Measurements from ENCODE around the gene TM4SF4. TPM values are rescaled to one million over a fixed set of nuclear protein-coding genes. Genes with fewer than 3 reads are reported as not detected.

The TM4SF4 gene
- total RNA-seq, 1 donor from 2014 or later: 0.67 TPM

DNA sequence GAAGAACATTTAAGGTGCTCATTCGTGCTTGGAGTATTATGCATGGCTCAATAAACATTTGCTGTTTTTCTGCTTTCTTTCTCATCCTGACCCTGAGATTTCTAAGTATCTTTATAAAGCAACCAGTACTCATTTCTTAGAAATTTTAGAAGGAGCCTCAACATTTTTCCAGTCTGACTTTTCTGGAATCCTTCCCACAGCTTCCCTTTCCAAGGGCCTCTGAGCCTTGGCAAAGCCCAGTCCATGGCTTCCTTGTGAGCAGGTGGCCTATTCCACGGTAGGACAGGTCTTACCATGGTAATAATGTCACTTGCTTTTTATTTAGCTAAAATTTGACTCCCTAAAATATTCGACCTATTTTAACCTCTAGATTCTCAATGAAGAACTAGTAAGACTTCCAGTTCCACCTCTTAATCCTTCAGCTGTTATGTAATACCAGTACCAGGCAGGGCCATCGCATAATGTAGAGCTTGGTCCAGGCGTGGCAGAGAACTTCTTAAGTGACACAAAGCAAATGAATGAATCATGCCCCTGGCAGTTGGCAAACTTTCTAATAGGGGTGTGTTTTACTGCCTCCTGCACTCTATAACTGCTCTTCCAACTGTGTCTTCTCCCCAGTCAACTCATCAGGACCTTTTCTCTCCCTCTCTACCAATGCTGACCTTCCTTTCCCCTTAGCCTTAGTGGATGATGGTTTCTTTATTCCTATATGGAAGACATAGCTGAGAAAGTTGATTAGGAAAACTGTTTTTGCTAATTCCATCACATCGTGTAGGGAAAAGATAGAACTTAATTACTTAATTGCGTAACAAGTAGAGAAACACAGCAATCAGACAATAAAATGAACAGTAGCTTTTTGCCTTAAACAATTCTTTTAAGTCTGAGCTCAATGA is 894 bp upstream of the TM4SF4 start:
- Mint-ChIP-seq H3K4me1 (ENCODE audit: unreplicated experiment) (peaks cover 51% of the 10 kb centered on the region), H3K27ac (ENCODE audit: unreplicated experiment) (no peak overlapping the region), H3K9me3 (ENCODE audit: unreplicated experiment) (no peaks in the 10 kb centered on the region), H3K36me3 (ENCODE audit: low read depth, unreplicated experiment) (no peaks in the 10 kb centered on the region), H3K27me3 (ENCODE audit: unreplicated experiment) (peaks cover 2% of the 10 kb centered on the region), H3K4me3 (ENCODE audit: unreplicated experiment) (no peak overlapping the region)
- TF ChIP-seq, protein P1, sequence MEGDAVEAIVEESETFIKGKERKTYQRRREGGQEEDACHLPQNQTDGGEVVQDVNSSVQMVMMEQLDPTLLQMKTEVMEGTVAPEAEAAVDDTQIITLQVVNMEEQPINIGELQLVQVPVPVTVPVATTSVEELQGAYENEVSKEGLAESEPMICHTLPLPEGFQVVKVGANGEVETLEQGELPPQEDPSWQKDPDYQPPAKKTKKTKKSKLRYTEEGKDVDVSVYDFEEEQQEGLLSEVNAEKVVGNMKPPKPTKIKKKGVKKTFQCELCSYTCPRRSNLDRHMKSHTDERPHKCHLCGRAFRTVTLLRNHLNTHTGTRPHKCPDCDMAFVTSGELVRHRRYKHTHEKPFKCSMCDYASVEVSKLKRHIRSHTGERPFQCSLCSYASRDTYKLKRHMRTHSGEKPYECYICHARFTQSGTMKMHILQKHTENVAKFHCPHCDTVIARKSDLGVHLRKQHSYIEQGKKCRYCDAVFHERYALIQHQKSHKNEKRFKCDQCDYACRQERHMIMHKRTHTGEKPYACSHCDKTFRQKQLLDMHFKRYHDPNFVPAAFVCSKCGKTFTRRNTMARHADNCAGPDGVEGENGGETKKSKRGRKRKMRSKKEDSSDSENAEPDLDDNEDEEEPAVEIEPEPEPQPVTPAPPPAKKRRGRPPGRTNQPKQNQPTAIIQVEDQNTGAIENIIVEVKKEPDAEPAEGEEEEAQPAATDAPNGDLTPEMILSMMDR (IDR thresholded peaks at IDR 0.05; ENCODE audit: unreplicated experiment): no peak
- no peak for DNase-seq (ENCODE audit: low spot score)

DNA sequence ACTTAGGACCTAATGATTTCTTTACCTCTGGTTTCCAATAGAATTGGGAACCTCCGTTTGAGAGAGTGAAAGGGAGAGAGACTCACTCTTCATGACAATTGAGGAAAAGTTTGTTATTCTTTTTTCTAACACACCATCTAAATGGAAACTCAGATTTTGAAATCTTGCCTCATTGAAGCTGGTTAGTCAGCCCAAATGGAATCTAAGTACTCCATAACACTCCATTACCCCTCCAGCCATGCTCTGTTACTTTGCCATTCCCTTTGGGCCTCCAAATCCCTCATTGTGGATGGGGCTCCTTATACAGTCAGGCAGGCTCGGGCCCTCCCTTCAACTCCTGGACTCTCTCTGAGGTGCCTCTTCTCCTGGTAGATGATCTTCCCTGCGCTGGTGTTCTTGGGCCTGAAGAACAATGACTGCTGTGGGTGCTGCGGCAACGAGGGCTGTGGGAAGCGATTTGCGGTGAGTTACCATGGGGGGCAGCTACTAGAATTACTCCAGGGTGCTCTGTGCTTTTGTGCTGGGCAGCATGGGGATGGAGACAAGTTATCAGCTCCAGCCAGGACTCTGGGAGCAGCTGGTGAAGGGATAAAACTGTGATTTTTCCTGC is 1.1 kb downstream of the TM4SF4 start:
- DNase-seq (ENCODE audit: low spot score): no peak
- TF ChIP-seq, protein P1 (IDR thresholded peaks at IDR 0.05; ENCODE audit: unreplicated experiment): no peak
- H3K4me1 Mint-ChIP-seq (ENCODE audit: unreplicated experiment): peaks cover 60% of the 10 kb centered on the region
- H3K36me3 Mint-ChIP-seq (ENCODE audit: low read depth, unreplicated experiment): no peaks in the 10 kb centered on the region
- H3K27me3 Mint-ChIP-seq (ENCODE audit: unreplicated experiment): peaks cover 2% of the 10 kb centered on the region
- no peaks in the 10 kb centered on the region for H3K9me3 Mint-ChIP-seq (ENCODE audit: unreplicated experiment)
- H3K27ac Mint-ChIP-seq (ENCODE audit: unreplicated experiment): no peak overlapping the region
- H3K4me3 Mint-ChIP-seq (ENCODE audit: unreplicated experiment): no peak overlapping the region

DNA sequence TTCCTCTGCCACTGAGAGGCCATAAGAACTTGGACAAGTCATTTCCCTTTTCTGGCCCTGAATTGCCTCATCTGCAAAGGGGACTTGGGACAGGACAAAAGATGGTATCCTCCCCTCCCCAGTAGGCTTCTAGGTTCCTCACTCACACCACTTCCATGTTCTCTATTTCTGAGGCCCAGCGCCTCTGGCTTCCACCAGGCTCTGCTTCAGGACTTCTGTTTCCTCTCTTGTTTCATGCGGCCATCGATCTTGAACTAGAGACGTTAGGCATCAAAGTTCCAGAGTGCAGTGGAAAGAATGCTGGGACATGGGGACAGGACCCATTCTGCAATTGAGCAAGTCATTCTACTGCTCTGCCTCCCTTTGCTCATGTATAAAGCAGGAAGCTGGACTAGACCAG is 1.7 kb downstream of the TM4SF4 start:
- DNase-seq (ENCODE audit: low spot score): no peak
- Mint-ChIP-seq H3K27me3 (ENCODE audit: unreplicated experiment) (peaks cover 2% of the 10 kb centered on the region), H3K27ac (ENCODE audit: unreplicated experiment) (no peak overlapping the region), H3K4me1 (ENCODE audit: unreplicated experiment) (peaks cover 54% of the 10 kb centered on the region), H3K36me3 (ENCODE audit: low read depth, unreplicated experiment) (no peaks in the 10 kb centered on the region), H3K9me3 (ENCODE audit: unreplicated experiment) (no peaks in the 10 kb centered on the region), H3K4me3 (ENCODE audit: unreplicated experiment) (no peak overlapping the region)
- TF ChIP-seq, protein P1 (IDR thresholded peaks at IDR 0.05; ENCODE audit: unreplicated experiment): no peak

DNA sequence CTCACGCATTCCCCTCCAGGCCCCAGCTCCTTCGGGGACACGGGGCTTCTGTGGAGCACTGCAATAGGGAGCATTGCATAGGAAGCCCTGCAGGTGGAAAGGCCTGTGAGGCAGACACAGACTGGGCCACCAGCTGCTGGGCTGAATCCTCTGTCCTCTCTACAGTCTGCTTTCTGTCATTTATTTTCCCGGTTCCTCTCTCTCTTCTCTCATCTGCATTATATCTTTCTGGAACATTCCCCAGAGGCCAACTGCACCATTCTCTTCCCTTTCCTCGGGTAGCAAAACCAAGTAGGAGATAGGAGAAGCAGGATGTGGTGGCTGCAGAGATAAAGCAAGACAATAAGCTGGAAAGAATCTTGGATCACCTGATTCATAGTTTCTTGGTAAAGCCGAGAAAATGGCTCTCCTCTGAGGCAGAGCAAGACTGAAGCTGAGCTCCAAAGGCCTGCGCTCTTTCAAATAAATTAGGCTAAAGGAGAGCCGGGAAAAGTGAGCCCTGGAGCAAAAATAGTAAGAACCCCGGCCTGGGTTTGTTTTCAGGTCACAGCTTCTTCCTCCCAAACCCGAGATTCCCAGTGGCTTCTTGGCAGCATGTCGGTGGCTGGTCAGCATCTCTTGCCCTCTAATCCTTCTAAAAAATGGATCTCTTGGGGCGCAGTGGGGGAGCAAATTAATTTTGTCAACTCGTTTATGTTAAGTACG is 5.3 kb downstream of the TM4SF4 start:
- peaks cover 30% of the 10 kb centered on the region for H3K4me1 Mint-ChIP-seq (ENCODE audit: unreplicated experiment)
- H3K4me3 Mint-ChIP-seq (ENCODE audit: unreplicated experiment): no peak overlapping the region
- H3K27me3 Mint-ChIP-seq (ENCODE audit: unreplicated experiment): no peaks in the 10 kb centered on the region
- DNase-seq (ENCODE audit: low spot score): peak; percentile 9
- TF ChIP-seq, protein P1 (IDR thresholded peaks at IDR 0.05; ENCODE audit: unreplicated experiment): no peak
- H3K27ac Mint-ChIP-seq (ENCODE audit: unreplicated experiment): peak overlapping the region; percentile 97
- no peaks in the 10 kb centered on the region for H3K36me3 Mint-ChIP-seq (ENCODE audit: low read depth, unreplicated experiment)
- H3K9me3 Mint-ChIP-seq (ENCODE audit: unreplicated experiment): no peaks in the 10 kb centered on the region

Measured in endothelial cell (in vitro differentiated cells).